WERI-Rb-1 (cell line): ENCODE measurements around the gene CD226.

Experiments used
- DNase-seq: peaks from one replicate; pipeline ENCODE4 v3.0.0-alpha.2; 2020
- H3K27ac ChIP-seq: fragments of 250-450 bp; sonication (Bioruptor Pico); 2 replicates; pipeline ENCODE4 v1.5.1; 2020; ENCODE audit warnings: mild to moderate bottlenecking, moderate library complexity
- H3K27me3 ChIP-seq: fragments of 250-450 bp; sonication (Bioruptor Pico); 2 replicates; pipeline ENCODE4 v1.5.1; 2021; ENCODE audit warnings: mild to moderate bottlenecking, low read depth, moderate library complexity; ENCODE audit not compliant: insufficient read depth, severe bottlenecking
- H3K36me3 ChIP-seq: fragments of 250-450 bp; sonication (Bioruptor Pico); 2 replicates; pipeline ENCODE4 v1.5.1; 2020; ENCODE audit warnings: mild to moderate bottlenecking, moderate library complexity
- H3K4me3 ChIP-seq: 2 replicates; pipeline ENCODE4 v1.5.1; 2011; ENCODE audit warnings: low read depth, mild to moderate bottlenecking, control low read depth, low read length
- H3K9me3 ChIP-seq: fragments of 250-450 bp; sonication (Bioruptor Pico); 2 replicates; pipeline ENCODE4 v1.5.1; 2021; ENCODE audit warnings: mild to moderate bottlenecking, moderate library complexity; ENCODE audit not compliant: severe bottlenecking
- CTCF ChIP-seq: IDR thresholded peaks from 2 replicates; pipeline ENCODE4 v1.5.1; 2011; ENCODE audit warnings: low read depth, mild to moderate bottlenecking, control low read depth, inconsistent platforms, low read length

CD226 gene

DNA sequence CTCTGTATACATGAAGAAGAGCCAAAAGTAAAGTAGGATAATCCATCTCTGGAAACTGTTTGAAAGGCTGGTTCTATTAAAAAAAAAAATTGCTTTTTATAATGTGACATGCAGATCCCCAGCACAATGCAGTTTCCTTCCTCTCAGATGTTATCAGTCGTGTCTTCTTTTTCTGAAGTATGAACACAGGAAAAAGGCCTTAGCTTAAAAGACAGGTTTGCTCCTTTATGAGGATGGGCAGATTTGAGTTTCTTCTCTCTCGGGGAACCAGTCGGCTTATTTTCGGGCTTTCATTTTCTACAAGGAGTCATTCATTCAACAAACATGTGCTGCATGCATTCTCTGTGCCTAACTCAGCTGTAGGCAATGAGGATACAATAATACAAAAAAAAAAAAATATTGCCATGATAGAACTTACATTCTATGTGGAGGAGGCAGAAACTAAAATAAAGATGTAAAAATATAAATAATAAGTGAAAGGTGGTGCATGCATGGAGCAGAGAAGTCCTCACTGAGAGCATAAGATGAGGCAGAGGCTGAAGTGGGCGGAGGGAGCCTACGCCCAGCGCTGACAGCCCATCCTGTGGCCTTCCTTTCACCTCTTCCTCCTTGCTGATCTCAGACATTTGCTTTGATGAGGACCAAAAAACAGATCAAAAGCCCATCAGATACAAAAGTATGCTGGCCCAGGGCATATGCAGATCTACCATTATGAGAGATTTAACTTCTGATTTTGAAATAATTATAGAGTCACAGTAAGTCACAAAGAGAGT, at the start of gene CD226:
CD226 (minus strand) TSS at position 513 of the 773 bp plus-strand sequence; CDS start at position 46, 467 bp downstream.
- no peak within 1 kb of the TSS for H3K4me3 ChIP-seq
- H3K9me3 ChIP-seq = no peaks in the 10 kb centered on the region
- no peak for TF ChIP-seq CTCF
- no peak within 1 kb of the TSS for H3K27ac ChIP-seq
- no peaks in the 10 kb centered on the region for H3K36me3 ChIP-seq
- no peak for DNase-seq
- no peaks in the 10 kb centered on the region for H3K27me3 ChIP-seq

GRCh38 chr18:69996951-69997798, 49.5 kb upstream of the CD226 start:
- no peaks in the 10 kb centered on the region for H3K9me3 ChIP-seq
- no peak for TF ChIP-seq CTCF
- no peak overlapping the region for H3K27ac ChIP-seq
- DNase-seq = no peak
- no peaks in the 10 kb centered on the region for H3K27me3 ChIP-seq
- H3K4me3 ChIP-seq = no peak overlapping the region
- no peaks in the 10 kb centered on the region for H3K36me3 ChIP-seq

DNA sequence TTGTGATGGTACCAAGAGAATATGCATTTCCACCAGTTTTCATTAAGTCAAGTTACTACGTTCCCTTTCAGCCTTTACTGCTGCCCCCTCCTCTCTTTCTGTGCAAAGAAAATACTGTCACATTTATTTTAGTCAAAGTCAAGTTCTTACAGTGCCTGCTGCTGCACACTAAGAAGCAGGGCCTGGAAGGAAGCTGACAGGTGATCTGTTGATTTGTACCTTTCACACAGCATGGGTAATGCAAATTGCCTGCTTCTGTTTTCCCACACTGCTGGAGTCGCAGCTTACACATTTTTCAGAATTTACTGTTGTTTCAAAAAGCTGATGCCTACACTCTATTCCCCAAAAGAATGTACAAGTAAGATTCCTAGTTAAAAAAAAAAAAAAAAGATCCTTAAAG, 48.7 kb upstream of the CD226 start:
- no peak overlapping the region for H3K4me3 ChIP-seq
- no peak for TF ChIP-seq CTCF

DNA sequence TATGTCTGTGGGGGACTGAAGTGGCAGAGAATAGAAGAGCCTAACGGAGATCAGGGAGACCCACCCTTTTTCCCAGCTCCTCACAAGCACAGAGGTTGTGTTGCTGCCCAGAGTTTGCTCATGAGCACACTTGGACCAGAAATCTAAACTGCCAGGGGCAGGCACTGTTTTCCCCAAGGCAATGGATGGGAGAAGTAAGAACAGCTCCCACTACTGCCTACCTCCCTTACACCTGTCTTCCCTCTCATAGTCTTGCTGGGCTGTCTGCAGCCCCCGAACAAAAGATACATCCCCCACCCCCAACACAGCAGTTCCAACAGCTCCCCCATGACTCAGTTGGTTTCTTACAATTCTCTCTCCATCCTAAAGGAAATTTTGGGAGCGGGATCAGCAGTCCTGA, 48.1 kb upstream of the CD226 start:
- no peaks in the 10 kb centered on the region for H3K9me3 ChIP-seq
- TF ChIP-seq CTCF = no peak
- no peaks in the 10 kb centered on the region for H3K27me3 ChIP-seq
- H3K27ac ChIP-seq = no peak overlapping the region
- H3K4me3 ChIP-seq = no peak overlapping the region
- H3K36me3 ChIP-seq = no peaks in the 10 kb centered on the region
- DNase-seq = no peak

More for the DNA sequence above, 48.7 kb upstream of the CD226 start:
- no peak for DNase-seq
- no peak overlapping the region for H3K27ac ChIP-seq
- H3K36me3 ChIP-seq = no peaks in the 10 kb centered on the region
- H3K27me3 ChIP-seq = no peaks in the 10 kb centered on the region
- no peaks in the 10 kb centered on the region for H3K9me3 ChIP-seq

DNA sequence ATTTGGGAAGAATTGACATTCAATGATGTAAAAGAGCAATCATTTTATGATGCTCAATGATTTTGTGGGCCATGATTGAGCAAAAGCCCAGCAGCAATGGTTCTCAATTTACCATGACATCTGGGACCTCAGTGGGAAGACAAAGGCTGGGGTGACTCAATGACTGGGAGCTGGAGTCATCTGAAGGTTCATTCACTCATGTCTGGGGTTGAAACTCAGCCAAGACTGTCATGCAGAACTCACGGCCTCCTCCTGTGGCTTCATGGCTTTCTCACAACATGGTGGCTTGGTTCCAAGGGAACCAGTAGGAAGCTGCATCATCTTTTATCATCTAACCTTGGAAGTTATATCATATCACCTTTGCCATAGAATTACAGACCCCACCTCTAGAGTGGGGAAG, 45.1 kb upstream of the CD226 start:
- H3K9me3 ChIP-seq = no peaks in the 10 kb centered on the region
- no peak overlapping the region for H3K27ac ChIP-seq
- no peak overlapping the region for H3K4me3 ChIP-seq
- no peak for DNase-seq
- TF ChIP-seq CTCF = no peak
- H3K27me3 ChIP-seq = no peaks in the 10 kb centered on the region
- H3K36me3 ChIP-seq = no peaks in the 10 kb centered on the region
